DOHH2 (cell line): ENCODE data around the gene KIZ.
A peak's percentile ranks its signal among the peaks of the same experiment; 100 is the strongest.

Experiments used
- H3F3A ChIP-seq: fragments of 200-600 bp; sonication (generic), shearing (Covaris generic); 2 replicates; pipeline ENCODE4 v1.6.0; 2016; ENCODE audit warnings: antibody characterized with exemption, mild to moderate bottlenecking; ENCODE audit not compliant: control insufficient read depth, insufficient read depth
- H3K27ac ChIP-seq: fragments of 200-600 bp; sonication (generic); 2 replicates; pipeline ENCODE4 v1.5.1; 2014; ENCODE audit warnings: low read depth, mild to moderate bottlenecking, low read length, moderate library complexity
- H3K27me3 ChIP-seq: fragments of 200-600 bp; sonication (generic); 2 replicates; pipeline ENCODE4 v1.6.1; 2014; ENCODE audit warnings: mild to moderate bottlenecking, low read length, mixed read lengths; ENCODE audit not compliant: control insufficient read depth
- H3K36me3 ChIP-seq: fragments of 200-600 bp; sonication (generic); 2 replicates; pipeline ENCODE4 v1.6.1; 2014; ENCODE audit warnings: mild to moderate bottlenecking, low read length, moderate library complexity, mixed read lengths; ENCODE audit not compliant: control insufficient read depth
- H3K4me1 ChIP-seq: fragments of 200-600 bp; sonication (generic); 2 replicates; pipeline ENCODE4 v1.6.1; 2014; ENCODE audit warnings: mild to moderate bottlenecking, low read length, mixed read lengths; ENCODE audit not compliant: control insufficient read depth
- H3K4me2 ChIP-seq: fragments of 200-600 bp; sonication (generic); 2 replicates; pipeline ENCODE4 v1.6.0; 2014; ENCODE audit warnings: mild to moderate bottlenecking, low read length, moderate library complexity
- H3K4me3 ChIP-seq: fragments of 200-600 bp; sonication (generic); 2 replicates; pipeline ENCODE4 v1.5.1; 2014; ENCODE audit warnings: mild to moderate bottlenecking, low read length, mixed read lengths
- H3K79me2 ChIP-seq: fragments of 200-600 bp; sonication (generic); 2 replicates; pipeline ENCODE4 v1.6.1; 2014; ENCODE audit warnings: mild to moderate bottlenecking, low read length, mixed read lengths; ENCODE audit not compliant: control insufficient read depth
- H3K9me2 ChIP-seq: fragments of 200-600 bp; sonication (generic); replicated peaks from 2 replicates; pipeline ENCODE4 v1.6.1; 2014; ENCODE audit warnings: mild to moderate bottlenecking, low read length, mixed read lengths; ENCODE audit not compliant: control insufficient read depth
- H3K9me3 ChIP-seq: fragments of 200-600 bp; sonication (generic); 2 replicates; pipeline ENCODE4 v1.6.1; 2014; ENCODE audit warnings: antibody characterized with exemption, low read length, mixed read lengths; ENCODE audit not compliant: control insufficient read depth, insufficient read depth
- H4K20me1 ChIP-seq: fragments of 200-600 bp; sonication (generic); 2 replicates; pipeline ENCODE4 v1.6.0; 2014; ENCODE audit warnings: low read depth, mild to moderate bottlenecking, antibody characterized with exemption, low read length, moderate library complexity; ENCODE audit not compliant: control insufficient read depth, insufficient read depth
- EZH2phosphoT487 ChIP-seq: fragments of 200-600 bp; sonication (generic); IDR thresholded peaks from 2 replicates; pipeline ENCODE4 v1.6.1; 2017; ENCODE audit warnings: borderline replicate concordance, mild to moderate bottlenecking, antibody characterized with exemption, low read length, moderate library complexity, mixed read lengths
- TF ChIP-seq, protein P1 (sequence below): fragments of 200-600 bp; sonication (generic); IDR thresholded peaks from one replicate; pipeline ENCODE4 v1.5.1; 2014; ENCODE audit warnings: antibody characterized with exemption, mild to moderate bottlenecking, low read depth, low read length; ENCODE audit not compliant: poor library complexity, severe bottlenecking

The KIZ gene

DNA sequence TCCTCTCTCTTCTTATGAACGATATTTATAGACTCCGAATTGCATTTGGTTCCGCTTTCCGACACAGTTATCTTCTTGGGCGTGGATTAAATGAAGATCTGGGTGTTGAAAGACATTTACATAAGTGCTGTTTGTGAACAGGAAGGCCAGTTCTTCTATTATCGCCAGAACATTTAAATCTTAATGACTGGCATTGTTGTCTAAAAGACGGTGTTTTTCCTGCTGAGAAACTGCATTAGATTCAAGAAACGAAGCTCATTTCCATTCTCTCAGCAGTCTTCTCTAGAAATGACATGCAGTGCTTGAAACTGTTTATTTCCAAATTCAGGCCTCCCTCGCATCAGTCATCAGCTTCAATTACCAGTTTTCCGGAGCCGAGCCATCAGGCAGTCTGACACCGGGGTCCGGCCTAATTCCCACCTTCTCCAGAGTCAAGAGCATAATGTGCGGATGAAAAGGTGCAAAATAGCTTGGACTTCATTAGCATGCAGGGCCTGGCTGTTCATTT lies 35.7 kb upstream of the KIZ start:
- H3F3A ChIP-seq = no peaks in the 10 kb centered on the region
- TF ChIP-seq EZH2phosphoT487 = no peak
- TF ChIP-seq, protein P1, sequence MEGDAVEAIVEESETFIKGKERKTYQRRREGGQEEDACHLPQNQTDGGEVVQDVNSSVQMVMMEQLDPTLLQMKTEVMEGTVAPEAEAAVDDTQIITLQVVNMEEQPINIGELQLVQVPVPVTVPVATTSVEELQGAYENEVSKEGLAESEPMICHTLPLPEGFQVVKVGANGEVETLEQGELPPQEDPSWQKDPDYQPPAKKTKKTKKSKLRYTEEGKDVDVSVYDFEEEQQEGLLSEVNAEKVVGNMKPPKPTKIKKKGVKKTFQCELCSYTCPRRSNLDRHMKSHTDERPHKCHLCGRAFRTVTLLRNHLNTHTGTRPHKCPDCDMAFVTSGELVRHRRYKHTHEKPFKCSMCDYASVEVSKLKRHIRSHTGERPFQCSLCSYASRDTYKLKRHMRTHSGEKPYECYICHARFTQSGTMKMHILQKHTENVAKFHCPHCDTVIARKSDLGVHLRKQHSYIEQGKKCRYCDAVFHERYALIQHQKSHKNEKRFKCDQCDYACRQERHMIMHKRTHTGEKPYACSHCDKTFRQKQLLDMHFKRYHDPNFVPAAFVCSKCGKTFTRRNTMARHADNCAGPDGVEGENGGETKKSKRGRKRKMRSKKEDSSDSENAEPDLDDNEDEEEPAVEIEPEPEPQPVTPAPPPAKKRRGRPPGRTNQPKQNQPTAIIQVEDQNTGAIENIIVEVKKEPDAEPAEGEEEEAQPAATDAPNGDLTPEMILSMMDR = no peak
- H3K27me3 ChIP-seq = no peaks in the 10 kb centered on the region
- peak overlapping the region; percentile 41 for H3K4me3 ChIP-seq
- H3K9me3 ChIP-seq = no peaks in the 10 kb centered on the region
- peak overlapping the region; percentile 60 for H3K4me2 ChIP-seq
- peak overlapping the region; percentile 24; the same call in 1 of the 2 replicates for H3K27ac ChIP-seq
- H3K79me2 ChIP-seq = no peaks in the 10 kb centered on the region
- H3K9me2 ChIP-seq = no peaks in the 10 kb centered on the region
- H4K20me1 ChIP-seq = no peaks in the 10 kb centered on the region
- H3K36me3 ChIP-seq = no peaks in the 10 kb centered on the region
- peaks cover 20% of the 10 kb centered on the region for H3K4me1 ChIP-seq

DNA sequence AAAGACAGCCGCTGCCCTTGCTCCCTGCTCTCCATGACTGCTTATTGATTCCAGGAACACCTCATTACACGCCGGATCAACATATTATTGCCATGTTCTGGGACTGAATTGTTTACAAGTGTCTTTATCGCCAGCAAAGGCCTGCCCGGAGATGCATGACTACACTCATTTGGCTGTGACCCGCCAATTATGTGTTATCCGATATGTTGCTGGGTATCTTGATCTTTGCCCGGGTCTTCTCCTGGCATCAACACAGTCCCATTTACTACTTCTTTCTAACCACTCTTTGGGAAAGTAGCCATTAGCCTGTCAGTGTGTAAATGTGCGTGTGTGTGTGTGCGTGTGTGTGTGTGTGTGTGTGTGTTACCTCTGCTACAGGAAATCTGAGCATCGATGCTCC lies 35.2 kb upstream of the KIZ start:
- no peaks in the 10 kb centered on the region for H3K9me3 ChIP-seq
- TF ChIP-seq EZH2phosphoT487 = no peak
- TF ChIP-seq, protein P1 = no peak
- no peaks in the 10 kb centered on the region for H3K79me2 ChIP-seq
- no peaks in the 10 kb centered on the region for H3K27me3 ChIP-seq
- peak overlapping the region; percentile 60 for H3K4me2 ChIP-seq
- no peaks in the 10 kb centered on the region for H3K36me3 ChIP-seq
- H3K4me3 ChIP-seq = no peak overlapping the region
- H3K9me2 ChIP-seq = no peaks in the 10 kb centered on the region
- peaks cover 20% of the 10 kb centered on the region for H3K4me1 ChIP-seq
- no peaks in the 10 kb centered on the region for H4K20me1 ChIP-seq
- H3K27ac ChIP-seq = no peak overlapping the region
- no peaks in the 10 kb centered on the region for H3F3A ChIP-seq

DNA sequence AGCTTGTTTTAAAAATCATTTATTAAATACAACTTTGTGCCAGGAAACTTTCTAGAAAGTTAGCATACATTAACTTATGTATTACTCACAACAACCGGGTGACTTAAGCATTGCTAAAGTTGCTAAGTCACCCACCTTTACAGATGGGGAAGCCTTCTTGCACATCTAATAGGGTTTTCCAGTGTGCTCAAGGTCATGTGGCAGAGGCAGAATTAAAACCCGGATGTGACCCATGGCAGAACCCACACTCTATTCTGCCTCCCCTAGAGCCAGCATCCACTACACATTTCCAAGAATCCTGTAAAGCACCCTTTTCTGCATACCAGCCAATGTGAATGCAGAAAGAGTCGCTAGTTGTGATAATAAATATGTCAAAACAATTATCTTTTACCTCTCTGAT lies 33.1 kb upstream of the KIZ start:
- Histone ChIP-seq H3K4me2 (no peak overlapping the region), H3K36me3 (no peaks in the 10 kb centered on the region), H3K79me2 (no peaks in the 10 kb centered on the region), H3K27ac (no peak overlapping the region), H3K9me2 (no peaks in the 10 kb centered on the region), H3K9me3 (no peaks in the 10 kb centered on the region), H3F3A (no peaks in the 10 kb centered on the region), H4K20me1 (no peaks in the 10 kb centered on the region), H3K4me3 (no peak overlapping the region), H3K4me1 (peaks cover 20% of the 10 kb centered on the region), H3K27me3 (no peaks in the 10 kb centered on the region)
- TF ChIP-seq, protein P1 = no peak
- TF ChIP-seq EZH2phosphoT487 = no peak
